G401 (cell line): ENCODE data around the gene KDM1B. TPM values are rescaled to one million over a fixed set of nuclear protein-coding genes. Genes with fewer than 3 reads are reported as not detected.

ENCODE experiments used
- DNase-seq: peaks from one replicate; pipeline ENCODE4 v3.0.0-alpha.2; 2015; ENCODE audit warnings: low spot score
- in situ Hi-C: cut with HindIII; loops from 2 replicates; pipeline ENCODE4 v1.10.0; 2016; ENCODE audit warnings: low sequenced_read_pairs, mixed read lengths
- total RNA-seq: library from RNA; depleted of rRNA; stranded (reverse); fragments of >200 nt; shearing (Covaris generic); gene quantifications from 2 replicates; pipeline ENCODE4 v1.2.3, GENCODE V29; 2014; rRNA removed

The KDM1B gene, protein sequence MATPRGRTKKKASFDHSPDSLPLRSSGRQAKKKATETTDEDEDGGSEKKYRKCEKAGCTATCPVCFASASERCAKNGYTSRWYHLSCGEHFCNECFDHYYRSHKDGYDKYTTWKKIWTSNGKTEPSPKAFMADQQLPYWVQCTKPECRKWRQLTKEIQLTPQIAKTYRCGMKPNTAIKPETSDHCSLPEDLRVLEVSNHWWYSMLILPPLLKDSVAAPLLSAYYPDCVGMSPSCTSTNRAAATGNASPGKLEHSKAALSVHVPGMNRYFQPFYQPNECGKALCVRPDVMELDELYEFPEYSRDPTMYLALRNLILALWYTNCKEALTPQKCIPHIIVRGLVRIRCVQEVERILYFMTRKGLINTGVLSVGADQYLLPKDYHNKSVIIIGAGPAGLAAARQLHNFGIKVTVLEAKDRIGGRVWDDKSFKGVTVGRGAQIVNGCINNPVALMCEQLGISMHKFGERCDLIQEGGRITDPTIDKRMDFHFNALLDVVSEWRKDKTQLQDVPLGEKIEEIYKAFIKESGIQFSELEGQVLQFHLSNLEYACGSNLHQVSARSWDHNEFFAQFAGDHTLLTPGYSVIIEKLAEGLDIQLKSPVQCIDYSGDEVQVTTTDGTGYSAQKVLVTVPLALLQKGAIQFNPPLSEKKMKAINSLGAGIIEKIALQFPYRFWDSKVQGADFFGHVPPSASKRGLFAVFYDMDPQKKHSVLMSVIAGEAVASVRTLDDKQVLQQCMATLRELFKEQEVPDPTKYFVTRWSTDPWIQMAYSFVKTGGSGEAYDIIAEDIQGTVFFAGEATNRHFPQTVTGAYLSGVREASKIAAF
- 7.1 and 10.4 TPM in 2 replicates for total RNA-seq

DNA sequence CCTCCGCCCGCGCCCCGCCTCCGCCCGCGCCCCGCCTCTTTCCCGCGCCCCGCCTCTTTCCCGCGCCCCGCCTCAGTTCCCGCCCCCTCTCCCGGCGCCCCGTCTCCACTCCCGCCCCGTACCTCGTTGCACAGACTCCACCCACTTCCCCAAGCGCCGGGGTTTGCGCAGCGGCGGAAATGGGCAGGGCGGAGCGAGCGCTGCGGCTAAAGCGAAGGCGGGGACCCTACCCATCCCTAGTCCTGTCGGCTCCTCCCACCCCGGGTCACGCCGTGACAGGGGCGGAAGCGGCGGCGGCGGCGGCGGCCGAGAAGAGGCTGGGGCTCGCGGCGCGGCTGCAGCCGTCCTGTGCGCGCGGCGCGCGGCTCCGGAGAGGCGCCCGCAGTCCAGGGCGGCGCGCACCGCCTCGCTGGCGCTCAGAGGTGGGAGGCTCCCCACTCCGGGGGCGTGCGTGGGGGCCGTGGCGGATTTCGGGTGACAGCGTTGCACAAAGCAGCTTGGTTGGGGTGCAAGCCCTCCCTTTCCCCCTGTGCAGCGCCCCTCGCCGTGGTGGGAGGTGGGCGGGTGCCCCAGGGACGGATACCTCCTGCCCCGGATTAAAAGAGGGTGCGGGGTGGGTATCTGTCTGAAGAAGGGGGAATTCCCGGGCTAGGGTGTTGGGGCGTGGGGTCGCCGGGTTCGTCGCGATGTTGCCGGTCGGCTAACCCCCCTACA, at the start of gene KDM1B:
Gene KDM1B (plus strand): TSS at position 273 of the 714 bp plus-strand sequence. CDS start 4,474 bp downstream, outside the sequence.
- DNase-seq = peak; percentile 98
- in situ Hi-C loops = no loop called here

DNA sequence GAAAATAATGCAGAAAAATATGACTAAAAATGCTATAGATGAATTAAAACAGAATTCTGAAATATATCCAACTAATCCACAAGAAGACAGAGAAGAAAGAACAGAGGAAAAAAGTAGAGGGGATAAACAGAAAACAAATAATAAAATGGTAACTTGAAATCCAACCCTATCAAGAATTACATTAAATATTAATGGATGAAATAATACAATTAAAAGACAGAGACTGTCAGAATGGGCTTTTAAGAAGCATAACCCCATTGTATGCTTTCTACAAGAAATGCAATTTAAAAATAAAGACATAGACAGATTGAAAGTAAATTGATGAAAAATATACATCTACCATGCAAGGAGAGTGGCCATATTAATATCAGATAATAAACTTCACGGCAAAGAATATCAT, 48.2 kb upstream of the KDM1B start:
- in situ Hi-C loops = no loop called here
- DNase-seq = no peak

DNA sequence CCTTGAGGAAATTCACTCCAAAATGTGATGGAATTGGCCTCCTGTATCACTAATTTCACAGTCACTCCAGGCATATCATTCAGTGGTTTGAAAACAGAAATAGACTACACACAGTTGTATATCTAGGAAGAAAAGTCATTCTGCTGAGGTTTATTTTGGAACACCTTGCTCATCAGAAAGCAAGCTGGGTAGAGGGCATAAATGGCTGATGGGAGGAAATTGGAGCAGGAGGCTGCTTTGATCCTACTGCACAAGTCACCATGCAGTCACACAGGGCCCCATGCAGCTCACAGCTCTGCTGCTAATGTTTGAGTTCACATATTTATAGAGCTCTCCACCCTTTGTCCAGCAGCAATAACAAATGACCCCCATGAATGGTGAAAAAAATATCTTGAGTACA, 45.1 kb upstream of the KDM1B start:
- DNase-seq = no peak
- in situ Hi-C loops = no loop called here

DNA sequence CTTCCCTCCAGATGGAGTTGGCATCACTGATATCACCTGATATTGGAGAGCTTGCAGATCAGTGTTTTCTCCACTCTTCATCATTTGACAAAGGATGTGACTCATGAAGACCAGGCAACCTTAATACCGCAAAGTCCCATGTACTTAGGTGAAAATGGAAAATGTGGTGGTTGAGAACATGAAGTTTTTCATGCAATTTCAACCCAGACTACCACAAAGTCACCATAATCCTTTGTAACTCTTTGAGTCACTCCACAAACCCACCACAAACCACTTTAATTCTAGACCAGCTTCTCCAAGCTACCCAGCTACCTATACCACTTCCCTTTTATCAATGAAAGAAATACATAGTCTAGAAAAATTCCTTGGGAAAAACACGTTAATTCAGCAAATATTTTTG, 39.9 kb upstream of the KDM1B start:
- DNase-seq = no peak
- in situ Hi-C loops = no loop called here

DNA sequence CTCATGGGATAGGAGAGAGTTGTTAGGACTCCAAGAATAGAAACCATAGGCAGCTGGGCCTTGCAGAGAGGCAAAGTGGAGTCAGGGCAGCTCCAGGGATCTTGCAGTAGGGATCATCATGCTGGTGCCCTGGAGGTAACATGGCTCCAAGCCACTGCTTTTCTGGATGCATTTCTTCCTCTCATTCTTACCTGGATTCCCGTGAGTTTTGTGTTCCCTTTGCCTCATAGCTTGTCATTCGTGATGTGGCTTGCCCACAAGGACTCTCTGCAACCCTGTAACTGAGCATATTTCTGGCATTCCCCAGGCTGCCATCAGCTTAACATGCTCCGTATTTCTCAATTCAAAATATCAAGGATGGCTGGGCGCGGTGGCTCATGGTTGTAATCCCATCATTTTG, 38.1 kb upstream of the KDM1B start:
- in situ Hi-C loops = no loop called here

DNA sequence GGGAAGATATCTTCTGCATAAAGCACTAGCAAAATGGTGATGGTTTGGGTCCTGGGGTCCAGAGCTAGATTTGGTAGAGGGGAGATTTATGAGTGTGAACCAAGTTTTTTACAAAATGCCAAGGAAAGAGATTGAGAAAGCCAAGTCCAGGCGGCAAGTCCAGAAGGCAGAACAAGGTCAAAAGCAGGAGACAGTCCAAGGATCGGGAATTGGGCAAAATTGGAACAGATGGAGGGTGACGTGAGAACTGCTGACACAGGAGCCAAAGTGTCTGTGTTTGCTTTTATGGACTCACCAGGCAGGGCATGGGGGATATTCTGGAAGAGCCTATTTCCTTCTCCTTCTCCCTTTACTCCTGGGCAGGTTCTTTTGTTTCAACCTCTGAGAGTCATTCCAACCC, 36.9 kb upstream of the KDM1B start:
- in situ Hi-C loops = no loop called here
- DNase-seq = peak; percentile 85

More for the DNA sequence above, 38.1 kb upstream of the KDM1B start:
- DNase-seq = no peak

DNA sequence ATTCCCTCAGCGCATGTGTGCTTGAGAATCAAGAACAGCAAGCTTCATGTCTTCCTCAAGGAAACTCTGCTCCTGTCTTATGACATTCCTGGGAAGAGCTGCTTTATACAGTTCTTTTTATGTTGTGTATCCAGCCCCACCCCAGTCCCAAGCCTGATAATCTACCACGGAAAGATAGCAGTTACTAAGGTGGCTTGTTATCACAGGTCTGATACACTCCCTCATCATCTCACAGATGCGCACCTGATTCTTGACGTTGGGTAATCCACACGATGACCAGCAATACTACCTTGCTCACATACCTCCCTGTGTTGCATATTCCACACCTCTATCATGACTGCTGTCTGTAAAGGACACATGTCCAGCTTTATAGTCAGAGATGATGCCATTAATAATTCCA, 36.0 kb upstream of the KDM1B start:
- no peak for DNase-seq
- in situ Hi-C loops = no loop called here

DNA sequence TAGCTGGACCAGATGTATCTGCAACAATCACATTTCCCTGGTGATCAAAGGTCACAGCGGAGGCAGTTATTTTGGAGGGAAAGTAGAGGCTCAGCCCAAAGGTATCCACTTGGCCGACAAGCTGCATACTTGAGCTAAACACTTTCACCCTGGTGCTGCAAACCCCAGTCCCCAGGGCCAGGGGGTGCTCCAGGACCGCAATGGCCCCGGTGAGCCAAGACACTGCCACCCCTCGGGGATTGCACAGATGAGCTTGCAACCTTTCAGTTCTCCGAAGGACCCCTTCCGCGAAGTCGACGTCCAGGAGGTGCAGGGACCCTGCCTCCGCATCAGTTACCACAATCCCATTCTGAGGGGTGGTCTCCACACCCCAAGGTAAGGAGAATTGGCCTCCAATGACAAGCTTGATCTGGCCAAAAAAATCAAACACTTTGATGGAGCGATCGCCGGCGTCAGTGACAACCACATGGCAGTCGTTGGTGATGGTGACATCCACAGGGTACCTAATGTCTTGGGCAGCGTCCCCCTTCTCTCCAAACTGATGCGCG, 33.6 kb upstream of the KDM1B start:
- in situ Hi-C loops = no loop called here
- no peak for DNase-seq

DNA sequence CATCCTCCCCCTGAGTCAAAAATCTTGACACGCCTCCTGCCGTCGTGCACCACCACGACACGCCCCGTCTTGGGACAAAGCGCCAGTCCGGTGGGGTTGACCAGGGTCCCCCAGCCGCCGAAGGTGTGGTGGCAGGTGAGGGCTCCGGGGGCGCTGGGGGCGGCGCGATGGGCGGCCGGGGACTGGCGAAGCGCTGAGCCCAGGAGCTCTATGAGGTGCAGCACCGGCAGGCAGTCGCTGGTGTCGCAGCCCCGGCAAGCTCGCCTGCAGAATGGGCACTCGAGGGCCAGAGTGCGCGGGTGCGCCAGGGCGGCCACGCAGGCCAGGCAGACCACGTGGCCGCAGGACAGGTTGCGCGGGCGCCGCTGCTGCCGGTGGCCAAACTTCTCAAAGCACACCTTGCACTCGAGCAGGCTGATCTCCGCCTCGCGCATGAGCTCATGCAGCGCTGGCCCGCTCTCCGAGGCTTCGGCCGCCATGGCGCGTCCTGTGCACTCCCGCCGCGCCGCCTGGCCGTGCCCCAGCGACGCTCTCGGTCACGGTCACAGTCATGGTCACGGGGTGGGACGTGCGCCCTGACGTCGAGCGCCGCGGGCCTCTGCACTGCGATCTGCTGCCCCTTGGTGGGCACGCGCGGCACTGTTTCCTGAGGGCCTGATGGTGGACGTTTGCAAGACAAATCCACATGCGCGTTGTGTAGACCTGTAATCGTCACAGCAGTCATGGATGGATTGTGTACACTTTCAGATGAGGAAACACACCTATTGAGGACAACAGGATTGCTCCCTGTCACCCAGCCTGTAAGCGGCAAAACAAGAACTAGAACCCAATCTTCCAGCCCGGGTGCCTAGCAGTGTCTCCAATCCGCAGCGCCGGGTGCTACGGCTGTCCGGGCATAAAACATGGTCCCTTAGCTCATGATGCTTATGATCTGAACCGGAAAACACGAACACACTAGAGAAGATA, 32.8 kb upstream of the KDM1B start, which contains the start of gene NHLRC1:
Gene NHLRC1 (minus strand): TSS at position 550 of the 966 bp plus-strand sequence. CDS start 71 bp downstream, at position 479.
- in situ Hi-C loops = no loop called here
- peak; percentile 86 for DNase-seq

DNA sequence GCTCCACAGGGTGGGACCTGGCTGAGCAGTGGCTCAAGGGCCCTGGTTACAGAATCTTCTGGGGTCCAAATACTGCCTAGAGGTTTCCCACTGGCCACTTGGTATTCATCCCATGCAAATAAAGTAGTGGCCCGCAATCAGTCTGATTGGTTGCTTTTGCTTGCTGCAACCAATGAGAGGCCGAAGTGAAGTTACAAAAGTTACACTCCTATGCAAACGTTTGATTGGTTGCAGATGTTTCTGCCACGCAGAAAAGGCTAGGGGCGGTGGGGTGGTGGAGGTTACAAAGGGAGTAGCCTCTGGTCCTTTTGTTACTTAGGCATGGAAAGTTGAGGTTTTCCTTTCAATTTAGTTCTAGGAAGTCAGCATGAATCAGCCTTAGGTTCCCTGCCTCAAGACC, 29.1 kb upstream of the KDM1B start:
- no peak for DNase-seq
- in situ Hi-C loops = no loop called here

DNA sequence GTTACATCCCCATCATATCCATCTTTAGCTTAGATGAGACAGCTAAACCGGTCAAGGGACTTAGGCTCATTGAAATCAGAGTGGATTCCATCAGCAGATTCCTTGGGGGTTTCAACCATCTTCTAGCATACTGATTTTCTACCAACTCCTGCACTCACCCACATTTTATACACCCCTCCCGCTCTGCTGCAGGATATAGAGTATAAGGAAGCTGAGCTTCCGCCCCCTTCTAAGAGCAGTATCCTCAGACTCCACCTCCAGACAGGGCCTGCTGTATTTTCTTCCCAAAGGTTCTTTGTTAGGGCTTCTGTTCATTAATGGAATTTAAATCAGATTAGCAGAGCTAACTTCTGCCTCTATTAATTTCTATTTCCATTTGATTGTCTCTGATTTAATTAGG, 22.9 kb upstream of the KDM1B start:
- no peak for DNase-seq
- in situ Hi-C loops = no loop called here

DNA sequence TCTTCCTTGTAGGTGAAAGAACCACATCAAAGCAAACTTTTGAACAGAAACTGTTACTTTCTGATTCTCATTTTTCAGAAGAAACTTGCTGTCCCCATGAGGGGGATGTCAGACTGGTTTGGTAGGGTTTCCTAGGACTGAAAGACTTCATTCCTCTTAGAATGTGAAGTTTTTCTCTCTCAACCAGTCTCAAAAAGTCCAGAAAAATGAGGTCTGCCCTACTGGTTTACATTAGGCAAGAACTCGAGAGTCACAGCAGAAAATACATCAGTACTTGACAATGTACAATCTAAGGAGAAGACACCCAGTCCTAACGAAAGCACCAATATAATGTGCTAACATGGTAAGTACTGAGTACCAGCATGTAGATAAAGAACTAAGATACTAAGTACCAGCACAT, 20.1 kb upstream of the KDM1B start:
- in situ Hi-C loops = no loop called here
- no peak for DNase-seq

DNA sequence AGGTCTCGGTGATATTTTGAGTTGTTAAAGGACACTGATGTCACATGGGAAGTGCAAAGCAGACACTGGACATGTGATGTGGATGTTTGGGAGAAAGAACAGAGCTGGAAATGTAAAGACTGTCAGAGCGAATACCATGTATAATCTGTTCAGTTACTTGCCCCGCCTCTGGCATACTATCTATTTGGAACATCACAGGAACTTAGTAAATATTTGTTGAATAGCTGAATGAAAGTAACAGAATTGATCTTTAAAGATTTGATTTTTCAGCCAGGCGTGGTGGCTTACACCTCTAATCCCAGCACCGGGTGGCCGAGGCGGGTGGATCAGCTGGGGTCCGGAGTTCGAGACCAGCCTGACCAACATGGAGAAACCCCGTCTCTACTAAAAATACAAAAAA, 19.0 kb upstream of the KDM1B start:
- in situ Hi-C loops = no loop called here

DNA sequence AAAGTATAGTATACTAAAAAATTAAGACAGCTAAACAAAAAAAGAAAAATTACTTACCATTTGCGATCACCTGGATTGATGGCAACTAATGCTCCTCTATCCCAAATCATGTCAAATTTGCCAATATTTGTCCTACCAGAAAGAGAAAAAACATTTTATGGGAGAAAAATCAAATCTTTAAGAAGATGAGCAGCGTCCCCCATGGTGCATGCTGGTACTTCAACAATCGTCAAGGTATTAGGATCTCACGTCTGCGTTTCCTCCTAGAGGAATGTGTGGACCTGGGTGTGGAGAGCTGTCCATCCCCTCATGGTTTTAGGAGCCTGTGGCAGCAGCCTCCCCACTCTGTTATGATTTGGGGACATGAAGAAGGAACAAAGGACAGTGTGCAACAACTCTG, 16.3 kb upstream of the KDM1B start:
- in situ Hi-C loops = no loop called here
- no peak for DNase-seq

More for the DNA sequence above, 19.0 kb upstream of the KDM1B start:
- DNase-seq = no peak

DNA sequence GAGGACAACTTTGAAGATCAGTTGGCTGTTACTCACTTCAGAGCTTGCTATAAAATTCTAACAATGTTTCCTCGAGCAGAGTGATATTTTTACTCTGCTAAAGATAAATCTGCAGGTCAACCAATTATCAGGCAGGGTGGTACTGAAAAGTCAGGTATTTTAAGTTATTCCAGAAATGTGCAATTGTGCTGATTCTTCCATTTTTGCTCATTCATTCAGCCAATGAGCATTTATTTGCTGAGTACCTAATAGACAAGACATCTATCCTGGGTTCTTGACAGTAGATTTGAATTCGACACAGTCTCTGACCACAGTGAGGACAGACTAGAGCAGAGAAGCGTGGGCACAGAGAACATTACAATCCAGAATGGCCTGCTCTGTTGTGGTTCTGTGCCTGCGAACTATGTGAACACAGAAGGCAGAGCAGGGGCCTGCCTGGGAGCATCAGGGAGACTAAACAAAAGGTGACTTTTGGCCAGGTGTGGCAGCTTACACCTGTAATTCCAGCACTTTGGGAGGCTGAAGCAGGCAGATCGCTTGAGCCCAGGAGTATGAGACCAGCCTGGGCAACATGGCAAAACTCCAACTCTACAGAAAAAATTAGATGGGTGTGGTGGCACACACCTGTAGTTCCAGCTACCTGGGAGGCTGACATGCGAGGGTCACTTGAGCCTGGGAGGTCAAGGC, 15.1 kb upstream of the KDM1B start:
- in situ Hi-C loops = no loop called here
- no peak for DNase-seq

DNA sequence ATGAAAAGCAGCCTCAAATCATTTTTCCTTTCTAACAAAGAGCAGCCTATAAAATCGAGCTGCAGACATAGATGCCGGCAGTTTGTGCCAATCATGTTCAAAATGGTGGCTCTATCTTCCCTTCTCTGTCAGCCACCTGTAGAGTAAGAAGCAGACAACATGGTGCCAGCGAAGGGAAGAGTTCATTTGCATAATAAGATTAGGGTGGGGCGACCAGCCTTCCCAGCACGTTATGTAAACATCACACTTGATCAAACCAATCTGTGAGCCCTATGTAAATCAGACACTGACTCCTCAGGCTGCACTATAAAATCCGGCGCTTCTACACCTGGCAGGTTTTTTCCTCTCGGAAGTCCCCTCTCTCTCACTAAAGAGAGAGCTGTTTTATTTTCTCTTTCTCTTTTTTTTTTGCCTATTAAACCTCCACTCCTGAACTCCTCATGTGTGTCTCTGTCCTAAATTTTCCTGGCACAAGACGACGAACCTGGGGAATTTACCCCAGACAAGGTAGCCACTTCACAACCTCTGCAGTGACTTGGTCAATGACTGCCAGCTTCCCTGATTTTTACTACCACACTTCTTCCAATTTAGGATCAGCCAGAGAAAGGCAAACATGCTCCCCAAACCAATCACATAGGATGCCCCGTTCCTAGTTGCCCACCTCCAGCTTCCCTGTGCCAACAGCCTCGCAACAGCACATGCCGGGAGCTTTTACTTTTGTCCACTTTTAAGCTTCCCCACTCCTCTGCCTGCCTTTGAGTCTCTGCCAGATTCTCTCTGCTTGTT, 13.2 kb upstream of the KDM1B start:
- in situ Hi-C loops = no loop called here
- DNase-seq = no peak

DNA sequence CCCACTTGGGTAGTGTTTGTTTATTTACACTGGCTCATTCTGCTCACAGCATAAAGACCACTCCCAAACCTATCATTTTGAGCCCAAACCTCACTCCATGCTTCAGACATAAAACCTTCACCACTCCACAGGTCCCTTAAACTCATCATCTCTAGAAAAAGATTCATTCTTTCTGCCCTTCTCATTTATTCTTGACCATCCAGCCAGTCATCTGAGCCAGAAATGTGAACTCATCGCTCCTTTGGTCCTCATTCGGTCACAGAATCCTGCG, 12.7 kb upstream of the KDM1B start:
- no peak for DNase-seq
- in situ Hi-C loops = no loop called here
